ENCODE data around the gene ITM2B. TPM values are rescaled to one million over a fixed set of nuclear protein-coding genes. Genes with fewer than 3 reads are reported as not detected.
A peak's percentile ranks its signal among the peaks of the same experiment; 100 is the strongest.

The ITM2B gene
- polyA plus RNA-seq (2013, experiment 1 of 2), result 157 TPM
- 180 TPM for polyA plus RNA-seq (2013, experiment 2 of 2)

- Histone ChIP-seq H3K27me3 (ENCODE audit: insufficient read depth, low read length) (peaks cover 8% of the 10 kb centered on the region; the same call in 1 of the 2 replicates), H3K4me1 (ENCODE audit: insufficient read depth, low read length) (peaks cover 47% of the 10 kb centered on the region), H3K9ac (ENCODE audit: low read depth, low read length) (peak within 1 kb of the TSS; percentile 99)
These were observed at the start of gene ITM2B for GRCh38 chr13:48233046-48233888. TSS of gene ITM2B (plus strand) at chr13:48233206. CDS start at chr13:48233361, 155 bp downstream.

GRCh38 chr13:48184260-48184659 lies 48.7 kb upstream of the ITM2B start:
- no peak overlapping the region for H3K4me3 ChIP-seq (ENCODE audit: low read length)
- WGBS, result 95% methylated on average over 4 of the region's 4 CpGs
- peaks cover 3% of the 10 kb centered on the region; the same call in 1 of the 2 replicates for H3K4me1 ChIP-seq (ENCODE audit: insufficient read depth, low read length)
- H3K9ac ChIP-seq (ENCODE audit: low read depth, low read length), result no peak overlapping the region
- no peak overlapping the region for H3K27ac ChIP-seq (ENCODE audit: low read depth, low read length)
- H3K27me3 ChIP-seq (ENCODE audit: insufficient read depth, low read length), result no peaks in the 10 kb centered on the region
- no peaks in the 10 kb centered on the region for H3K9me3 ChIP-seq (ENCODE audit: insufficient read depth, low read depth, low read length)
- H3K36me3 ChIP-seq (ENCODE audit: insufficient read depth, low read length), result no peaks in the 10 kb centered on the region

More at GRCh38 chr13:48233046-48233888, at the start of gene ITM2B:
- Histone ChIP-seq H3K9me3 (ENCODE audit: insufficient read depth, low read depth, low read length) (no peaks in the 10 kb centered on the region), H3K27ac (ENCODE audit: low read depth, low read length) (peak within 1 kb of the TSS; percentile 85), H3K36me3 (ENCODE audit: insufficient read depth, low read length) (0 out of 2 replicates have a peak, but pooled peaks cover 6% of the 10 kb centered on the region), H3K4me3 (ENCODE audit: low read length) (peak within 1 kb of the TSS; percentile 100)
- WGBS, result under 1% methylated on average over 92 of the region's 94 CpGs

- H3K4me1 ChIP-seq (ENCODE audit: insufficient read depth, low read length), result peaks cover 3% of the 10 kb centered on the region; the same call in 1 of the 2 replicates
- H3K27ac ChIP-seq (ENCODE audit: low read depth, low read length), result no peak overlapping the region
- no peak overlapping the region for H3K9ac ChIP-seq (ENCODE audit: low read depth, low read length)
- H3K9me3 ChIP-seq (ENCODE audit: insufficient read depth, low read depth, low read length), result no peaks in the 10 kb centered on the region
- H3K27me3 ChIP-seq (ENCODE audit: insufficient read depth, low read length), result no peaks in the 10 kb centered on the region
- no peaks in the 10 kb centered on the region for H3K36me3 ChIP-seq (ENCODE audit: insufficient read depth, low read length)
- no peak overlapping the region for H3K4me3 ChIP-seq (ENCODE audit: low read length)
These were observed 48.0 kb upstream of the ITM2B start for GRCh38 chr13:48185018-48185417.

DNA sequence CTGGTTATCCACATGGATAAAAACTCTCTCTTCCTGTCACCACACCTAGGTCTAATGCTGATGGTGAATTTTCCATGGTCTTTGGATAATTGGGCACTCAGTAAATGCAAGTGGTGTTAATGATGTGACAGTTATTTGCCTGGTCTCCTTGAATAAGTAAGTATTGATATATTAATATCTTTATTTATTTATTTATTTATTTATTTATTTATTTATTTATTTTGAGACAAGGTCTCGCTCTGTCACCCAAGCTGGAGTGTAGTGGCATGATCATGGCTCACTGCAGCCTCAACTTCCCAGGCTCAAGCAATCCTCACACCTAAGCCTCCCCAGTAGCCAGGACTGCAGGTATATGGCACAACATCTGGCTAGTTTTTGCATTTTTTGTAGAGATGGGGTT lies 46.3 kb upstream of the ITM2B start:
- H3K4me3 ChIP-seq (ENCODE audit: low read length), result no peak overlapping the region
- H3K4me1 ChIP-seq (ENCODE audit: insufficient read depth, low read length), result peaks cover 3% of the 10 kb centered on the region; the same call in 1 of the 2 replicates
- no peak overlapping the region for H3K27ac ChIP-seq (ENCODE audit: low read depth, low read length)
- 100% methylated on average over 1 of the region's 1 CpG for WGBS
- no peaks in the 10 kb centered on the region for H3K36me3 ChIP-seq (ENCODE audit: insufficient read depth, low read length)
- no peaks in the 10 kb centered on the region for H3K27me3 ChIP-seq (ENCODE audit: insufficient read depth, low read length)
- no peak overlapping the region for H3K9ac ChIP-seq (ENCODE audit: low read depth, low read length)
- H3K9me3 ChIP-seq (ENCODE audit: insufficient read depth, low read depth, low read length), result no peaks in the 10 kb centered on the region

DNA sequence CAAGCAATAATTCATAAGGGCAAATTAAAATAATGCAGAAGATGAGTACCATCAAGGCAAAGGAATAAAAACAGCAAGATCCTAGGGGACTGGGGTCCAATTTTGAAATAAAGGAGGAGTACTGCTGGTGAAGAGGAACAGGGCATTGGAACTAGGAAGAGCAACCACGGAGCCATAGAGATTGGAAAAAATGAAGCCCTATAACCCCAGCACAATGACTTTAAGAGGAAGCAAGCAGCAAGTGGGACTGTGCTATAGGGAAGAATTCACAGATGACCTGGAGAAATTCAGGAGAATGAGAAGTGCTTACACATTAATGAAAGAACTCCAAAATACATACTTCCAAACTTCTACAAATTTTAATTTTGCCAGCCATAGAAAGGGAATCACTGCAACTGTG lies 44.9 kb upstream of the ITM2B start:
- Histone ChIP-seq H3K27ac (ENCODE audit: low read depth, low read length) (no peak overlapping the region), H3K4me3 (ENCODE audit: low read length) (no peak overlapping the region), H3K9ac (ENCODE audit: low read depth, low read length) (no peak overlapping the region), H3K27me3 (ENCODE audit: insufficient read depth, low read length) (no peaks in the 10 kb centered on the region), H3K36me3 (ENCODE audit: insufficient read depth, low read length) (no peaks in the 10 kb centered on the region), H3K9me3 (ENCODE audit: insufficient read depth, low read depth, low read length) (no peaks in the 10 kb centered on the region), H3K4me1 (ENCODE audit: insufficient read depth, low read length) (peaks cover 3% of the 10 kb centered on the region; the same call in 1 of the 2 replicates)
- WGBS, result 71% methylated on average over 1 of the region's 1 CpG

DNA sequence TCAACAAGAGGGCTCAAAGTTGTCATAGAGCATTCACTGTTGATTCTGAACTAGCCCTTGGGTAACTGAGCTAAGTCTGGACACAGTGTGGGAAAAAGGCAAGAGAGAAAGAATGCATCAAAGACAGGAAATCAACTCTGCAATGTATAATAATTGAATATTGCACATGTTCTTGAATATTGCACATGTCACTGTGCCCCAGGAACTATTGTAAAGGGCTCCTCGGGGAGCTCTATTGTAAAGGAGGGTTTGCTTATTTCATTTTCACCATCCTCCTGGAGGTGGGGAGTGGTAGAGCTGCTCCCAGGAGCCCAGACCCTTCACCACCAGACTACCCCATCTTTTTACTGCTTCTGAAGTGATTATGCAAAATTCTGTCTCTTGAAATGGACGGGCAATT lies 44.4 kb upstream of the ITM2B start:
- Histone ChIP-seq H3K4me1 (ENCODE audit: insufficient read depth, low read length) (peaks cover 3% of the 10 kb centered on the region; the same call in 1 of the 2 replicates), H3K9me3 (ENCODE audit: insufficient read depth, low read depth, low read length) (no peaks in the 10 kb centered on the region), H3K27ac (ENCODE audit: low read depth, low read length) (no peak overlapping the region), H3K27me3 (ENCODE audit: insufficient read depth, low read length) (no peaks in the 10 kb centered on the region), H3K36me3 (ENCODE audit: insufficient read depth, low read length) (no peaks in the 10 kb centered on the region), H3K4me3 (ENCODE audit: low read length) (no peak overlapping the region), H3K9ac (ENCODE audit: low read depth, low read length) (no peak overlapping the region)
- no CpG with 5 or more reads among the region's 2 CpGs for WGBS

DNA sequence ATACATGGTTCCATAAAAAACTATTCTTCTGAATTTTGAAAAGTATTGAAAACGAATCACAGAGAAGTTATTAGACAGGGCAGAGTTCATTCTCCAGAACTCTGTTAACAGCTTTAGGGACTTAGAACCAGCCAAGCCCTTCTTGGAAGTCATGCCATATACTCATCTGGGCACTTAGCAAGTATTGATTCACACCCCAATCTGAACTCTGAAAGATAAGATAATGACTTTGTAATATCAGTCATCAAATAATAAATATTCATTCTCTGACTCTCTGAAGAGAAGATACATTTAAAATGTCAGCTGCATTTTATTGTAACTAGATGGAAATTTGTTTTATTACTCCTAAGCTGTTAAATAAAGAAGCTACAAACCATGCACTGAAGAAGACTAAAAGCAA lies 43.8 kb upstream of the ITM2B start:
- Histone ChIP-seq H3K36me3 (ENCODE audit: insufficient read depth, low read length) (no peaks in the 10 kb centered on the region), H3K4me3 (ENCODE audit: low read length) (no peak overlapping the region), H3K27me3 (ENCODE audit: insufficient read depth, low read length) (no peaks in the 10 kb centered on the region), H3K27ac (ENCODE audit: low read depth, low read length) (no peak overlapping the region), H3K4me1 (ENCODE audit: insufficient read depth, low read length) (peaks cover 3% of the 10 kb centered on the region; the same call in 1 of the 2 replicates), H3K9ac (ENCODE audit: low read depth, low read length) (no peak overlapping the region), H3K9me3 (ENCODE audit: insufficient read depth, low read depth, low read length) (no peaks in the 10 kb centered on the region)
- WGBS, result 94% methylated on average over 1 of the region's 1 CpG

DNA sequence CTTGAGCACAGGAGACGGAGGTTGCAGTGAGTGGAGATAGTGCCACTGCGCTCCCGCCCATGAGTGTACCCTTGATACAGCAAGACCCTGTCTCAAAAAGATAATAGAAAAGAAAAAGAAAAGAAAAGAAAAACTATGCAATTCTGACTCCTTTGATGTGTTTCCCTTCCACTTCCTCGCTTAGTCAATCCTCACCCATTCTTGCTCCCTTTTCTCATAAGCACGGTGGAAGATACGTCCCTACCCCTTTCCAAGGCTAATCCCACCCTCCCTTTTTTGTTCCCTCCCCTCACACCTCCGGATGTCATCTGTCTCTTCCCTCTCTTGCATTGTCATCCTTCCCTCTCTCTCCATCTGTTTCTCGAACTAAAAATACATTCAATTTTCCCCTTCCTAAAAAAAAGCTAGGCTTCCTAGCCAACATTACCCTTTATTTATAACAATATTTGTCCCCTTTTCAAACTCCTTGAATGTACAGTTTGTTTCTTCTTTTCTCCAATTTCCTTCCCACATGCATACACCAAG lies 40.5 kb upstream of the ITM2B start:
- no peak overlapping the region for H3K4me3 ChIP-seq (ENCODE audit: low read length)
- H3K27me3 ChIP-seq (ENCODE audit: insufficient read depth, low read length), result no peaks in the 10 kb centered on the region
- H3K9ac ChIP-seq (ENCODE audit: low read depth, low read length), result no peak overlapping the region
- 81% methylated on average over 8 of the region's 8 CpGs for WGBS
- H3K4me1 ChIP-seq (ENCODE audit: insufficient read depth, low read length), result no peaks in the 10 kb centered on the region
- no peak overlapping the region for H3K27ac ChIP-seq (ENCODE audit: low read depth, low read length)
- H3K9me3 ChIP-seq (ENCODE audit: insufficient read depth, low read depth, low read length), result no peaks in the 10 kb centered on the region
- no peaks in the 10 kb centered on the region for H3K36me3 ChIP-seq (ENCODE audit: insufficient read depth, low read length)

- no peaks in the 10 kb centered on the region for H3K4me1 ChIP-seq (ENCODE audit: insufficient read depth, low read length)
- no peaks in the 10 kb centered on the region for H3K36me3 ChIP-seq (ENCODE audit: insufficient read depth, low read length)
- no peaks in the 10 kb centered on the region for H3K27me3 ChIP-seq (ENCODE audit: insufficient read depth, low read length)
- 86% methylated on average over 3 of the region's 3 CpGs for WGBS
- no peaks in the 10 kb centered on the region for H3K9me3 ChIP-seq (ENCODE audit: insufficient read depth, low read depth, low read length)
- no peak overlapping the region for H3K9ac ChIP-seq (ENCODE audit: low read depth, low read length)
- H3K4me3 ChIP-seq (ENCODE audit: low read length), result no peak overlapping the region
- H3K27ac ChIP-seq (ENCODE audit: low read depth, low read length), result no peak overlapping the region
These were observed 38.6 kb upstream of the ITM2B start for GRCh38 chr13:48194379-48194754.

- Histone ChIP-seq H3K36me3 (ENCODE audit: insufficient read depth, low read length) (no peaks in the 10 kb centered on the region), H3K9me3 (ENCODE audit: insufficient read depth, low read depth, low read length) (no peaks in the 10 kb centered on the region), H3K4me1 (ENCODE audit: insufficient read depth, low read length) (no peaks in the 10 kb centered on the region), H3K9ac (ENCODE audit: low read depth, low read length) (no peak overlapping the region), H3K4me3 (ENCODE audit: low read length) (no peak overlapping the region), H3K27ac (ENCODE audit: low read depth, low read length) (no peak overlapping the region), H3K27me3 (ENCODE audit: insufficient read depth, low read length) (no peaks in the 10 kb centered on the region)
- 92% methylated on average over 4 of the region's 4 CpGs for WGBS
These were observed 33.5 kb upstream of the ITM2B start for GRCh38 chr13:48199404-48199946.

GRCh38 chr13:48201044-48201443 lies 32.0 kb upstream of the ITM2B start:
- H3K27ac ChIP-seq (ENCODE audit: low read depth, low read length), result no peak overlapping the region
- no peaks in the 10 kb centered on the region for H3K4me1 ChIP-seq (ENCODE audit: insufficient read depth, low read length)
- no peak overlapping the region for H3K9ac ChIP-seq (ENCODE audit: low read depth, low read length)
- 90% methylated on average over 3 of the region's 3 CpGs for WGBS
- H3K4me3 ChIP-seq (ENCODE audit: low read length), result no peak overlapping the region
- H3K9me3 ChIP-seq (ENCODE audit: insufficient read depth, low read depth, low read length), result no peaks in the 10 kb centered on the region
- no peaks in the 10 kb centered on the region for H3K36me3 ChIP-seq (ENCODE audit: insufficient read depth, low read length)
- H3K27me3 ChIP-seq (ENCODE audit: insufficient read depth, low read length), result no peaks in the 10 kb centered on the region
